ENCODE data around the gene CACNA2D3. TPM values are rescaled to one million over a fixed set of nuclear protein-coding genes. Genes with fewer than 3 reads are reported as not detected.

CACNA2D3 gene
- polyA plus RNA-seq, 1 donor from 2014 or later, result 26.2 TPM

GRCh38 chr3:54171509-54171908 is 49.2 kb downstream of the CACNA2D3 start:
- no peak overlapping the region for H3K9ac ChIP-seq (ENCODE audit: low read length)
- H3K4me3 ChIP-seq (ENCODE audit: low read length), result no peak overlapping the region
- H3K36me3 ChIP-seq (ENCODE audit: insufficient read depth, low read length), result no peaks in the 10 kb centered on the region
- no peak overlapping the region for H3K4me2 ChIP-seq (ENCODE audit: low read length)
- no peak overlapping the region for H2AFZ ChIP-seq (ENCODE audit: low read depth, low read length)
- no peaks in the 10 kb centered on the region for H3K9me3 ChIP-seq (ENCODE audit: low read length)
- TF ChIP-seq EP300 (conservative IDR thresholded peaks at IDR 0.05; ENCODE audit: poor library complexity, severe bottlenecking) (no peak), CTCF (IDR thresholded peaks at IDR 0.05; ENCODE audit: poor library complexity, severe bottlenecking) (no peak), MXI1 (conservative IDR thresholded peaks at IDR 0.05; ENCODE audit: poor library complexity, severe bottlenecking) (no peak), EZH2 (IDR thresholded peaks at IDR 0.05; ENCODE audit: borderline replicate concordance, insufficient read depth, low read length, poor library complexity, severe bottlenecking) (no peak), REST (IDR thresholded peaks at IDR 0.05; ENCODE audit: borderline replicate concordance) (no peak), TAF1 (IDR thresholded peaks at IDR 0.05; ENCODE audit: low read depth) (no peak), SMC3 (conservative IDR thresholded peaks at IDR 0.05; ENCODE audit: poor library complexity) (no peak), POLR2AphosphoS5 (IDR thresholded peaks at IDR 0.05) (no peak), RAD21 (conservative IDR thresholded peaks at IDR 0.05) (no peak)
- H3F3A ChIP-seq (ENCODE audit: insufficient read depth, low read length, poor library complexity, severe bottlenecking), result no peaks in the 10 kb centered on the region
- H3K27ac ChIP-seq (ENCODE audit: low read length), result no peak overlapping the region
- no peaks in the 10 kb centered on the region for H4K20me1 ChIP-seq (ENCODE audit: insufficient read depth)
- no peaks in the 10 kb centered on the region for H3K27me3 ChIP-seq (ENCODE audit: insufficient read depth, low read depth, low read length)
- H3K9me2 ChIP-seq (ENCODE audit: insufficient read depth, low read length), result no peaks in the 10 kb centered on the region
- H3K79me2 ChIP-seq (replicated peaks; ENCODE audit: insufficient read depth, low read length), result no peaks in the 10 kb centered on the region

GRCh38 chr3:54171951-54172350 is 49.6 kb downstream of the CACNA2D3 start:
- no peak overlapping the region for H3K9ac ChIP-seq (ENCODE audit: low read length)

More at GRCh38 chr3:54171951-54172350, 49.6 kb downstream of the CACNA2D3 start:
- no peaks in the 10 kb centered on the region for H3K79me2 ChIP-seq (replicated peaks; ENCODE audit: insufficient read depth, low read length)
- H3K4me2 ChIP-seq (ENCODE audit: low read length), result no peak overlapping the region
- H2AFZ ChIP-seq (ENCODE audit: low read depth, low read length), result no peak overlapping the region
- no peaks in the 10 kb centered on the region for H3K9me2 ChIP-seq (ENCODE audit: insufficient read depth, low read length)
- no peaks in the 10 kb centered on the region for H3K27me3 ChIP-seq (ENCODE audit: insufficient read depth, low read depth, low read length)
- no peaks in the 10 kb centered on the region for H3K9me3 ChIP-seq (ENCODE audit: low read length)
- H3F3A ChIP-seq (ENCODE audit: insufficient read depth, low read length, poor library complexity, severe bottlenecking), result no peaks in the 10 kb centered on the region
- no peak overlapping the region for H3K4me3 ChIP-seq (ENCODE audit: low read length)
- H4K20me1 ChIP-seq (ENCODE audit: insufficient read depth), result no peaks in the 10 kb centered on the region
- TF ChIP-seq RAD21 (conservative IDR thresholded peaks at IDR 0.05), result no peak
- TF ChIP-seq POLR2AphosphoS5 (IDR thresholded peaks at IDR 0.05), result no peak
- no peak for TF ChIP-seq CTCF (IDR thresholded peaks at IDR 0.05; ENCODE audit: poor library complexity, severe bottlenecking)
- TF ChIP-seq TAF1 (IDR thresholded peaks at IDR 0.05; ENCODE audit: low read depth), result no peak
- TF ChIP-seq MXI1 (conservative IDR thresholded peaks at IDR 0.05; ENCODE audit: poor library complexity, severe bottlenecking), result no peak
- TF ChIP-seq REST (IDR thresholded peaks at IDR 0.05; ENCODE audit: borderline replicate concordance), result no peak
- no peak for TF ChIP-seq EZH2 (IDR thresholded peaks at IDR 0.05; ENCODE audit: borderline replicate concordance, insufficient read depth, low read length, poor library complexity, severe bottlenecking)
- TF ChIP-seq SMC3 (conservative IDR thresholded peaks at IDR 0.05; ENCODE audit: poor library complexity), result no peak
- no peak for TF ChIP-seq EP300 (conservative IDR thresholded peaks at IDR 0.05; ENCODE audit: poor library complexity, severe bottlenecking)
- H3K27ac ChIP-seq (ENCODE audit: low read length), result no peak overlapping the region
- no peaks in the 10 kb centered on the region for H3K36me3 ChIP-seq (ENCODE audit: insufficient read depth, low read length)

All from neural cell (in vitro differentiated cells).